SK-N-SH (cell line): ENCODE results near the gene R3HDM2.

ENCODE experiments used
- CTCF ChIP-seq: fragments of 200-600 bp; sonication (generic); IDR thresholded peaks from 2 replicates; pipeline ENCODE4 v1.6.1; 2017; ENCODE audit warnings: antibody characterized with exemption, mild to moderate bottlenecking, moderate library complexity
- EP300 ChIP-seq, 2 experiments: IDR thresholded peaks; 2 replicates each; pipeline versions ENCODE4 v1.4.0 to v1.6.1; 2012; ENCODE audit warnings: borderline replicate concordance in 1 of 2, low read depth in 1 of 2, low read length in 1 of 2
- FOXJ3 ChIP-seq: sonication (generic); formaldehyde crosslinking; IDR thresholded peaks from 2 replicates; pipeline ENCODE4 v1.5.1; 2020; ENCODE audit warnings: mild to moderate bottlenecking, missing genetic modification reagents
- REST ChIP-seq: IDR thresholded peaks from 2 replicates; pipeline ENCODE4 v1.6.1; 2012; ENCODE audit warnings: mild to moderate bottlenecking, low read depth, low read length, moderate library complexity

GRCh38 chr12:57454566-57455373 lies 23.9 kb upstream of the R3HDM2 start, which contains the start of gene INHBE:
- TF ChIP-seq FOXJ3 (no peak), CTCF (no peak), REST (no peak), EP300 (IDR thresholded peaks at IDR 0.05; ENCODE audit: borderline replicate concordance in 1 of 2, low read depth in 1 of 2, low read length in 1 of 2) (no peak)
